B cell (primary cell): ENCODE measurements around the gene ZCCHC7. TPM values are rescaled to one million over a fixed set of nuclear protein-coding genes. Genes with fewer than 3 reads are reported as not detected.
A peak's percentile ranks its signal among the peaks of the same experiment; 100 is the strongest.

ENCODE experiments used
- ATAC-seq: fragments of 200-7000 bp; cut with Tn5 transposase; one replicate; pipeline ENCODE4 v1.10.0; 2021; ENCODE audit warnings: low read depth, mild to moderate bottlenecking, moderate number of reproducible peaks, moderate library complexity
- CTCF ChIA-PET: fragments of 350-600 bp; sonication (Branson Sonifier 250); formaldehyde crosslinking; loops from one replicate; lab custom pipeline; 2021; ENCODE audit warnings: antibody characterized with exemption, inconsistent platforms; lab: Charles Lee
- POLR2A ChIA-PET: fragments of 350-600 bp; sonication (Branson Sonifier 250); formaldehyde crosslinking; loops from one replicate; lab custom pipeline; 2021; ENCODE audit warnings: antibody characterized with exemption; lab: Charles Lee
- DNase-seq: peaks from one replicate; pipeline ENCODE4 v3.0.0; 2013
- H2AFZ ChIP-seq: 2 replicates; pipeline ENCODE4 v1.6.1; 2012; ENCODE audit warnings: mild to moderate bottlenecking, low read depth, low read length; ENCODE audit not compliant: insufficient read depth, poor library complexity, severe bottlenecking
- H3K27ac ChIP-seq, 2 donors: 1 replicate in 1 of 2; 2 replicates in 1 of 2; pipeline ENCODE4 v1.5.1; 2012 to 2013; ENCODE audit warnings: low read length in 2 of 2, mild to moderate bottlenecking in 2 of 2, moderate library complexity in 1 of 2
- H3K27me3 ChIP-seq, 4 experiments: fragments of 200-600 bp in 1 of 4; sonication (generic) in 1 of 4; replicated peaks in 1 of 4; 1 replicate in 2 of 4; 2 replicates in 2 of 4; pipeline versions ENCODE4 v1.6.1 to v1.7.0; 2013 to 2016; ENCODE audit warnings: low read length in 3 of 4, mild to moderate bottlenecking in 2 of 4, mixed read lengths in 1 of 4, moderate library complexity in 1 of 4; ENCODE audit not compliant: insufficient read depth in 4 of 4, control insufficient read depth in 3 of 4; ENCODE audit errors: control extremely low read depth in 1 of 4
- H3K36me3 ChIP-seq, 2 experiments: replicated peaks in 1 of 2; 1 replicate in 1 of 2; 2 replicates in 1 of 2; pipeline versions ENCODE4 v1.6.1 to v1.7.1; 2013; ENCODE audit warnings: low read length in 1 of 2; ENCODE audit not compliant: insufficient read depth in 2 of 2, control insufficient read depth in 1 of 2; ENCODE audit errors: control extremely low read depth in 1 of 2, extremely low read depth in 1 of 2
- H3K4me1 ChIP-seq, 2 donors: fragments of 200-600 bp in 1 of 2; sonication (generic) in 1 of 2; 1 replicate in 1 of 2; 2 replicates in 1 of 2; pipeline versions ENCODE4 v1.5.1 to v1.6.1; 2013 to 2017; ENCODE audit warnings: low read length in 2 of 2; ENCODE audit not compliant: control insufficient read depth in 2 of 2, insufficient read depth in 2 of 2
- H3K4me2 ChIP-seq: replicated peaks from 2 replicates; pipeline ENCODE3; 2012; ENCODE audit warnings: mild to moderate bottlenecking, low read depth, low read length; ENCODE audit not compliant: poor library complexity, severe bottlenecking
- H3K4me3 ChIP-seq, 5 experiments: fragments of 200-600 bp in 1 of 5; sonication (generic) in 1 of 5; 1 replicate in 3 of 5; 2 replicates in 2 of 5; pipeline versions ENCODE4 v1.5.1 to v1.7.0; 2011 to 2016; ENCODE audit warnings: low read length in 4 of 5, mild to moderate bottlenecking in 4 of 5, low read depth in 2 of 5, control low read depth in 1 of 5, moderate library complexity in 1 of 5; ENCODE audit not compliant: insufficient read depth in 1 of 5; ENCODE audit errors: control extremely low read depth in 1 of 5, extremely low read depth in 1 of 5
- H3K79me2 ChIP-seq: fragments of 200-600 bp; sonication (generic); one replicate; pipeline ENCODE4 v1.6.0; 2016; ENCODE audit warnings: low read length; ENCODE audit not compliant: control insufficient read depth, insufficient read depth
- H3K9ac ChIP-seq: fragments of 200-600 bp; sonication (generic); 2 replicates; pipeline ENCODE4 v1.6.1; 2017; ENCODE audit warnings: mild to moderate bottlenecking, low read length, moderate library complexity
- H3K9me3 ChIP-seq, 3 donors: one replicate each; pipeline versions ENCODE4 v1.6.1 to v1.7.1; 2013; ENCODE audit warnings: low read length in 2 of 3; ENCODE audit not compliant: control insufficient read depth in 2 of 3, insufficient read depth in 1 of 3; ENCODE audit errors: control extremely low read depth in 1 of 3
- H4K20me1 ChIP-seq: 2 replicates; pipeline ENCODE4 v1.6.0; 2012; ENCODE audit warnings: mild to moderate bottlenecking, low read length; ENCODE audit not compliant: insufficient read depth, control insufficient read depth, poor library complexity, severe bottlenecking
- H3K27ac Mint-ChIP-seq: one replicate; pipeline ENCODE4 v1.8.0; 2021; ENCODE audit warnings: mixed read lengths
- H3K27me3 Mint-ChIP-seq: one replicate; pipeline ENCODE4 v1.8.0; 2021; ENCODE audit warnings: mixed read lengths
- H3K4me1 Mint-ChIP-seq: one replicate; pipeline ENCODE4 v1.8.0; 2021; ENCODE audit warnings: mixed read lengths
- H3K4me3 Mint-ChIP-seq: one replicate; pipeline ENCODE4 v1.8.0; 2021; ENCODE audit warnings: mixed read lengths
- H3K9me3 Mint-ChIP-seq: one replicate; pipeline ENCODE4 v1.8.0; 2022; ENCODE audit warnings: mixed read lengths; ENCODE audit not compliant: insufficient read depth
- EZH2 ChIP-seq: IDR thresholded peaks from 2 replicates; pipeline ENCODE4 v1.6.1; 2012; ENCODE audit warnings: borderline replicate concordance, low read depth, mild to moderate bottlenecking, moderate library complexity, low read length; ENCODE audit not compliant: insufficient read depth, poor library complexity, severe bottlenecking
- WGBS: methylation state at CpG from one replicate; pipeline ENCODE4 v1.1.5; 2013; ENCODE audit warnings: missing lambda C conversion rate; ENCODE audit not compliant: insufficient coverage; 5-methylcytosine and 5-hydroxymethylcytosine counted together
- intact Hi-C: fragments of 100-400 bp; cut with micrococcal nuclease; formaldehyde crosslinking; loops from one replicate; pipeline ENCODE4 v1.10.0; 2022
- polyA plus RNA-seq: library from polyadenylated mRNA; depleted of rRNA; stranded (reverse); fragments of >200 nt; gene quantifications from 2 replicates; pipeline ENCODE4 v1.2.3, GENCODE V29; 2012
- total RNA-seq, 2 donors: library from RNA; stranded (reverse); fragments of 120-200 nt in 1 of 2; gene quantifications; 1 replicate in 1 of 2; 2 replicates in 1 of 2; pipeline versions ENCODE4 v1.2.3 to v1.2.4, GENCODE V29; 2013 to 2022
- TF ChIP-seq, protein P1 (sequence below): fragments of 200-600 bp; IDR thresholded peaks from one replicate; pipeline ENCODE4 v1.8.0; 2022; ENCODE audit warnings: antibody characterized with exemption, mild to moderate bottlenecking

The ZCCHC7 gene
- total and polyA plus RNA-seq, 2 donors (not counting 1 experiment from before 2014, with no cell fraction given) = 56.3 to 83.5 TPM

DNA sequence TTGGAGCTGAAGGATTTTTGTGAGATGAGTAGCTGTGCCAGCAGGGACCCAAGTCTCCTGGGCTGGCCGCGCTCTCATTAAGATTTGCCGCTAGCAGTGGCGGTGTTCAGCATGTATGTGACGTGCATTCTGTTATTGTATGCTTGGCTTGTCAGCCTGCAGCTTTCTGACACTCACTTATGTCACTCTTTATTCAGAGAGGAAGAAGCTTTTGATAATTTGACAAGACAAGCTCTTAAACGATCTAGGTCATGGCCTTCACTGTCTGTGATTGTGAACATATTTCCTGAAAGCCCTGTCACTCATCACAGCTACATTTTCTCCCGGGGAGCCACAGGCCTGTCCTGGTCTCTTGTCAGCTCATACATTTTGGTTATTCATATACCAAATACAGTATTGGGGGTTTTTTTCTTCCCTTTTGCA is 203.9 kb downstream of the ZCCHC7 start:
- H3K4me1 Mint-ChIP-seq = peaks cover 62% of the 10 kb centered on the region
- ATAC-seq = peak; percentile 84
- Histone ChIP-seq H3K27ac (peak overlapping the region; percentile 97 to 98), H2AFZ (peak overlapping the region; percentile 61), H4K20me1 (no peaks in the 10 kb centered on the region), H3K36me3 (peaks cover 5% of the 10 kb centered on the region in 2 experiments), H3K27me3 (no peaks in the 10 kb centered on the region), H3K4me2 (peak overlapping the region; percentile 73), H3K9me3 (peaks cover 0 to 4% (median 0%) of the 10 kb centered on the region in 3 donors), H3K4me3 (peak overlapping the region in 2 of 5 experiments; percentile 7 to 31), H3K79me2 (peaks cover 88% of the 10 kb centered on the region), H3K4me1 (peaks cover 43 to 78% of the 10 kb centered on the region in 2 donors), H3K9ac (peak overlapping the region; percentile 69)
- no peaks in the 10 kb centered on the region for H3K9me3 Mint-ChIP-seq
- CTCF ChIA-PET = interaction anchor here (0.6 to 12.0 kb wide), 28 partner anchors 9 to 454 kb away, joined by 3 to 180 read pairs (median 6); partner anchors contain the start of genes PAX5 and ZCCHC7
- H3K4me3 Mint-ChIP-seq = peak overlapping the region; percentile 76
- POLR2A ChIA-PET = interaction anchor here (0.6 to 3.0 kb wide), 18 partner anchors 21 to 330 kb away, joined by 3 to 33 read pairs (median 4); partner anchors contain the start of genes GRHPR, PAX5 and ZCCHC7
- intact Hi-C loops = loop anchor here (1.0 to 10.0 kb wide), 8 partner anchors 15 to 689 kb away; partner anchors contain the start of genes PAX5 and ZCCHC7
- 7% methylated on average over 4 of the region's 7 CpGs for WGBS
- TF ChIP-seq, protein P1, sequence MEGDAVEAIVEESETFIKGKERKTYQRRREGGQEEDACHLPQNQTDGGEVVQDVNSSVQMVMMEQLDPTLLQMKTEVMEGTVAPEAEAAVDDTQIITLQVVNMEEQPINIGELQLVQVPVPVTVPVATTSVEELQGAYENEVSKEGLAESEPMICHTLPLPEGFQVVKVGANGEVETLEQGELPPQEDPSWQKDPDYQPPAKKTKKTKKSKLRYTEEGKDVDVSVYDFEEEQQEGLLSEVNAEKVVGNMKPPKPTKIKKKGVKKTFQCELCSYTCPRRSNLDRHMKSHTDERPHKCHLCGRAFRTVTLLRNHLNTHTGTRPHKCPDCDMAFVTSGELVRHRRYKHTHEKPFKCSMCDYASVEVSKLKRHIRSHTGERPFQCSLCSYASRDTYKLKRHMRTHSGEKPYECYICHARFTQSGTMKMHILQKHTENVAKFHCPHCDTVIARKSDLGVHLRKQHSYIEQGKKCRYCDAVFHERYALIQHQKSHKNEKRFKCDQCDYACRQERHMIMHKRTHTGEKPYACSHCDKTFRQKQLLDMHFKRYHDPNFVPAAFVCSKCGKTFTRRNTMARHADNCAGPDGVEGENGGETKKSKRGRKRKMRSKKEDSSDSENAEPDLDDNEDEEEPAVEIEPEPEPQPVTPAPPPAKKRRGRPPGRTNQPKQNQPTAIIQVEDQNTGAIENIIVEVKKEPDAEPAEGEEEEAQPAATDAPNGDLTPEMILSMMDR = no peak
- no peak for TF ChIP-seq EZH2
- DNase-seq = peak; percentile 90
- no peaks in the 10 kb centered on the region for H3K27me3 Mint-ChIP-seq
- H3K27ac Mint-ChIP-seq = peak overlapping the region; percentile 100
